ENCODE results near the gene ZNF410. TPM values are rescaled to one million over a fixed set of nuclear protein-coding genes. Genes with fewer than 3 reads are reported as not detected.
A peak's percentile ranks its signal among the peaks of the same experiment; 100 is the strongest.

The ZNF410 gene
- total RNA-seq, 1 donor = 102 TPM

DNA sequence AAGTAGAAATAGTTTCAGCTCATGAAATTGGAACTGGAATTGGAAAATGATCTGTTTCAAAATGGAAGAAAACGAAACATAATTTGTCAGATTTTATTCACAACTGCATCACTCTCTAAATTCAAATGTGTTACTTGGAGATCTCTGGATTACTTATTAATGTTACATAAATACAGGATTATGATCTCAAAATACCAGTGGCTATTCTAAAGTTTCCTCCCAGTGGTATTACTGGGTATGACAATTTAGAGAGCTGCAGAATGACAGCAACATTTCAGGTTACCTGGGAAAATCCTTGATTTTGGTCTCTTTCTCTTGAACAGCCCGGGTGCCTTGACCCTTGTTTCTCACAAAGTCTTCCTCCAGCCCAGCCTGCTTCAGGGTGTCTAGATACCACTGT lies 49.0 kb downstream of the ZNF410 start:
- DNase-seq (ENCODE audit: low read depth) = no peak
- no peak overlapping the region for H3K4me3 ChIP-seq (ENCODE audit: low read depth, low read length)
- TF ChIP-seq, protein P1, sequence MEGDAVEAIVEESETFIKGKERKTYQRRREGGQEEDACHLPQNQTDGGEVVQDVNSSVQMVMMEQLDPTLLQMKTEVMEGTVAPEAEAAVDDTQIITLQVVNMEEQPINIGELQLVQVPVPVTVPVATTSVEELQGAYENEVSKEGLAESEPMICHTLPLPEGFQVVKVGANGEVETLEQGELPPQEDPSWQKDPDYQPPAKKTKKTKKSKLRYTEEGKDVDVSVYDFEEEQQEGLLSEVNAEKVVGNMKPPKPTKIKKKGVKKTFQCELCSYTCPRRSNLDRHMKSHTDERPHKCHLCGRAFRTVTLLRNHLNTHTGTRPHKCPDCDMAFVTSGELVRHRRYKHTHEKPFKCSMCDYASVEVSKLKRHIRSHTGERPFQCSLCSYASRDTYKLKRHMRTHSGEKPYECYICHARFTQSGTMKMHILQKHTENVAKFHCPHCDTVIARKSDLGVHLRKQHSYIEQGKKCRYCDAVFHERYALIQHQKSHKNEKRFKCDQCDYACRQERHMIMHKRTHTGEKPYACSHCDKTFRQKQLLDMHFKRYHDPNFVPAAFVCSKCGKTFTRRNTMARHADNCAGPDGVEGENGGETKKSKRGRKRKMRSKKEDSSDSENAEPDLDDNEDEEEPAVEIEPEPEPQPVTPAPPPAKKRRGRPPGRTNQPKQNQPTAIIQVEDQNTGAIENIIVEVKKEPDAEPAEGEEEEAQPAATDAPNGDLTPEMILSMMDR (IDR thresholded peaks at IDR 0.05; ENCODE audit: insufficient read depth, low read depth, low read length) = no peak

DNA sequence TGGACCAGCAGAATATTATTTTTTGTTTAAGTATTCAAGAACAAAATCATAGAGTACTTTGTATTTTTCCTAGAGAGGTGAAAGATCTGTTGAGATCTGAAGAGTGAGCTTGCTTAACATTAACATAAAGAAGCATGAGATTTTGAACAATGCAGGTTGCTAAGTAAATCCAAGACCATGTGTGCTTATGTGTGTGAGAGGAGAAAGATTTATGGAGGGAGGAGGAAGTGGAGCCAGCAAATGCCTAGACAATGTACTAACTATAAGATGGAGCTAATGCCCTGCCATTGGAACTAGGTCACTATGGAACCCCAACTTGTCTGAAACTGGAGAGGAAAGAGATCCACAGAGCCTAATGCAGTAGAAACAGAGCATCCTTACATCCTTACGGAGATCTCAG lies 49.9 kb downstream of the ZNF410 start:
- H3K4me3 ChIP-seq (ENCODE audit: low read depth, low read length) = no peak overlapping the region
- TF ChIP-seq, protein P1 (IDR thresholded peaks at IDR 0.05; ENCODE audit: insufficient read depth, low read depth, low read length) = no peak
- no peak for DNase-seq (ENCODE audit: low read depth)

DNA sequence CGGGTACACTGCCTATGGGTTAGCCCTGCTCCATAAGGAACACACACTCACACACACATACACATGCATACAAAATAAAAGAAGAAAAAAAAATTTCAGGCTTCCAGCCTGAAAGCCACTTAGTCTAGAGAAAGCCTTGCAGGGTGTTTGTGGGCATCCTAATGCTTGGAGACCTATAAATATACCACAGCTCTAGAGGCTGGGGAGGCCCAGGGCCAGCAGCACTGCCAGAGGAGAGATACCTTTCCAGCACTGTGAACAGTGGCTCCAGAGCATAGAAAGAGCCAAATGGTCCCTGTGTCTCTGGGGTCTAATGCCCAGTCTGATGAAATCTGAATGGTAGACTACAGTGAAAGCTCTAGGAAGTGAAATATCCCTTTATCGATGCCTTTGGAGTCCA lies 50.4 kb downstream of the ZNF410 start:
- H3K4me3 ChIP-seq (ENCODE audit: low read depth, low read length) = no peak overlapping the region
- DNase-seq (ENCODE audit: low read depth) = no peak
- TF ChIP-seq, protein P1 (IDR thresholded peaks at IDR 0.05; ENCODE audit: insufficient read depth, low read depth, low read length) = no peak

DNA sequence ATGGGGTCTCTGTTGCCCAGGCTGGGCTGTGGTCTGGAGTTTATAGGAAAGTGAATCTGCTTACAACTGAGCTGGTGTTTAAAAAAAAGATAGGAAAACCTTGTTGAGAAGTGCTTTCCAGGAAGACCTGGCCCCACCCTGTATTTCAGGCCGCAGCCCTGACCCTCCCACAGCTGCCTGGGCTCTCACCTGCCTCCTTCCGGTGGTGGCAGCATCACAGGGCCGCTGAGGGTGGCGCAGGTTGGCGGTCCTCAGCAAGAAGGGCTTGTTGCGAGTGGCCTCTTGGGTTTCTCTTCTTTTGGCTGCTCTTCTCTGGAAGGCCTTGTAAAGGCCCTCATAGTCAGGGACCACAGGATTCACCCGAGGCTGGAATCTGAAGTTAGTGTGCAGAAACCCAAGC lies 55.5 kb downstream of the ZNF410 start:
- DNase-seq (ENCODE audit: low read depth) = no peak
- no peak overlapping the region for H3K4me3 ChIP-seq (ENCODE audit: low read depth, low read length)
- TF ChIP-seq, protein P1 (IDR thresholded peaks at IDR 0.05; ENCODE audit: insufficient read depth, low read depth, low read length) = no peak

DNA sequence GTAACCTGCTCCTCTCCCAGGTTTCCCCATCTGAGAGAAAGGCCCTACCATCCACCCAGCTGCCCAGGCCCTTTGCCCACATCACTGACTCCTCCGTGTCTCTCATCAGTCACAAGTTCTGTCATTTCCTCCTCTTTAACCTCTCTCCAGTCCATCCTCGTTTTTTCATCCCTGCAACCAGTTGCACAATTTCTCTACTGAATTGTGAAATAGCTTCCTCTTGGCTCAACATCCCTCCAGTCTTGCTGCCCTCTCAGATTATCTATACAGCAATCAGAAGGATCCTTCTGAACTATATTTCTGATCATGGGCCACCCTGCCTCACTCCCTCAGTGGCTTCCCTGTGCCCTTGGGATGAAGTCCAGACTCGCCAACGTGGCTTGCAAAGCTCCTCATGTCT lies 56.4 kb downstream of the ZNF410 start:
- no peak overlapping the region for H3K4me3 ChIP-seq (ENCODE audit: low read depth, low read length)
- TF ChIP-seq, protein P1 (IDR thresholded peaks at IDR 0.05; ENCODE audit: insufficient read depth, low read depth, low read length) = no peak
- DNase-seq (ENCODE audit: low read depth) = peak; percentile 88

DNA sequence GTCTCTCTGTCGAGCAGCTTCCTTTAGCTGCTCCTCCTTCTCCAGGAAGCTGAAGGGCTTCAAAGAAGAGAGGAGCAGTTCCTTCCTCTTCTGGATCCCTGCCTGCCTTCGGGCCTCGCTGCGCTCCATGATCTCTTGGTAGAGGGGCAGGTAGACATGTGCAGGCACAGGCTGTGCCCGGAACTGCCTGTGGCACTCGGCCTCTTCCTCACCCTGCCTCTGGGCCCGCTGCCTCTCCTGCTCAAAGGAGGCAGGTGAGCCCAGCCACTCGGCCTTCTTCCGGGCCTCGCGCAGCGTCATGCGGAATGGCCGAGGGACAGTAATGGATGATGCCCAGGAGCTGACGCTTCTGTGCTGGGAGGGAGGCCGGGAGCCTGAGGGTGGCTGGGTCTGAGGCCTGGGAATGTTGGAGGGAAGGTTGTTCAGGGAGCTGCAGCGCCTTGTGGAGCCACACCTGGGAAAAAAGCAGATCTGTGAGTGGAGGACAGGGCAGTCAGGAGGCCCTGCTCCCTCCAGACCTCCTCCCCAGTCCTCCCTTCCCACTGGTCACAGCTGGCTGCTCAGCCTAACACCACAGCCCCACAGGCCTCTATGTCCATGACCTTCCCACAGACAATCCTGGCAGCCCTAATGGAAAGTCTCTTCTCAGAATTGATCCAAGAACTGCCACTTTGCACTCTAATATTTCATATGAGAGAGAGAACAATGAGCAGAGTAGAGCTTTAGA lies 57.9 kb downstream of the ZNF410 start:
- TF ChIP-seq, protein P1 (IDR thresholded peaks at IDR 0.05; ENCODE audit: insufficient read depth, low read depth, low read length) = no peak
- DNase-seq (ENCODE audit: low read depth) = no peak
- no peak overlapping the region for H3K4me3 ChIP-seq (ENCODE audit: low read depth, low read length)

DNA sequence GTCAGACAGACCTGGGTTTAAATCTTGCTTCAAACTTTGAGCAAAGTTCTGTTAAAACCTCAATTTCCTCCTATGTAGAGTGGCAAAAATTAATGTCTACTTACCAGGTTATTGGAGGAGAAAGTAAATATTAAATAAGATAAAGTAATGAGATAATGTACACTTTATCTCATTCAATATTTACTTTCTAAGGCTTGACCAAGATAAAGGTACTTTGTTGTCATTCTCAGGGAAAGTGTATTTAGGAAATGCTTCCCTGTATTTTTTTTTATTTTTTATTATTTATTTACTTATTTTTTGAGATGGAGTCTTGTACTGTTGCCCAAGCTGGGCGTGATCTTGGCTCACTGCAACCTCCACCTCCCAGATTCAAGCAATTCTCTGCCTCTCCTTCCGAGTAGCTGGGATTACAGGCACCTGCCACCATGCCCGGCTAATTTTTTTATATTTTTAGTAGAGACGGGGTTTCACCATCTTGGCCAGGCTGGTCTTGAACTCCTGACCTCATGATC lies 58.6 kb downstream of the ZNF410 start:
- DNase-seq (ENCODE audit: low read depth) = no peak
- TF ChIP-seq, protein P1 (IDR thresholded peaks at IDR 0.05; ENCODE audit: insufficient read depth, low read depth, low read length) = no peak
- H3K4me3 ChIP-seq (ENCODE audit: low read depth, low read length) = no peak overlapping the region
